ACHN (cell line): ENCODE data around the gene RAB11FIP5.

Source experiments
- DNase-seq: peaks from one replicate; pipeline ENCODE4 v3.0.0-alpha.2; 2015
- in situ Hi-C: cut with HindIII; loops from 2 replicates; pipeline ENCODE4 v1.10.0; 2017; ENCODE audit warnings: low sequenced_read_pairs, low pct_ligation_motif_present, low pct_unique_long_range_greater_than_20kb

The RAB11FIP5 gene

GRCh38 chr2:73043929-73044832, 68.6 kb downstream of the RAB11FIP5 start:
- in situ Hi-C loops: no loop called here
- no peak for DNase-seq

DNA sequence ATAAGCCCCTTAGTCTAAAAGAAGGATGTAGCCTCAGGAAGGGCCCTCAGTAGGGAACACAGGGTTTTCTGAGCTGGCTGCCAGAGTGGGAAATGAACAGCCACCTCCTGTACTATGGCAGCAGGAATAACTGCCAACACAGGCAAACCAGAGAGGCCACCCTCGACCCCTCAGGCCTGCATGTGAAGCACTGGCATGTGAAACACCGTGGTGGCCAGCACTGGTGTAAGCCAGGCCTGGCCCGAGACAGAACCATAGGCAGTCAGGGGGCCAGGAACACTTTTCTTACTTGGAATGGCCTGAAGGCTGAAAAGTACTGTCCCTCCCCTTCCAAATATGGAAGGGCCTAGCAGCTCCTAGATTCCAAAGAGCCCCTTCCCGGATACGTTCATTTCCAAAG, 69.5 kb downstream of the RAB11FIP5 start:
- in situ Hi-C loops: no loop called here

GRCh38 chr2:73037947-73038585, 74.7 kb downstream of the RAB11FIP5 start:
- in situ Hi-C loops: no loop called here
- no peak for DNase-seq

More for the DNA sequence above, 69.5 kb downstream of the RAB11FIP5 start:
- no peak for DNase-seq

- DNase-seq: no peak
- in situ Hi-C loops: no loop called here
Observed at GRCh38 chr2:73036766-73037165, 76.0 kb downstream of the RAB11FIP5 start.

DNA sequence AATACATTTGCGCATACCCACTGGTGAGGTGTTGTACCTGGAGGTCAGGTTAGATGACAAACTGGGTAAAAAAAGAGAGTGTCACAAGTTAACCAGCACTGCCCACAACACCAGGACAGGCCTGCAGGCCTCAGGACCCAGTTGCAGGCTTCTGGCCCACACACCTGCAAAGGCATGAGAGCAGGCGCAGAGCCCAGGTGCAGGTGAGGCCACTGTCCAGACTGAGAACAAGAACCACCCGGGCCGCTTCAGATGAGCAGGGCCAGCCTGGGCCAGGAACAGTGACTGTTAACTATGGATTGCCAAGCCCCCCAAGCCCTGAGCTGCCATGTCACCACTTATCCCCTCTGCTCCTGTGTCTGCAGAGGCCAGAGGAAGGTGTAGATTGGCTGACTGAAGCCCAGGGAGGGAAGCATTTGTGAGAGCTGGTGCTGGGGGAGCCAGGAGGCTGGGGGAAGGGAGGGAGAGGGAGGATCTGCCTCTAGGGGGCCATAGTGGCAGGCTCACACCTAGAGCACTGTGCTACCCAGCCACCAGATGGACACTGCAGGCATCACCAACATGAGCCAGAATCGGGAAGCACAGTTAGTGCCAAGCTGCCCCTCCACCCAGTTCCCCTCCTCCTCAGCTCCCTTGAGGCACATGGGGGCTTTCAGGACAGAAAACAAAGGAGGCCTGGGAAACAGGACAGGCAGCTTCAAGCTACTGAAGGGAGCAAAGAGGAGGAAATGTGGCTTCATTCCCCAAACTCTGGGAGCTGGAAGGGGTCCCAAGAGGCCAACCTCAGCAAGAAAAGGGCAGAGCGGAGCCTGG, 76.6 kb downstream of the RAB11FIP5 start:
- in situ Hi-C loops: no loop called here
- peak; percentile 24 for DNase-seq

- no peak for DNase-seq
- in situ Hi-C loops: no loop called here
Observed at GRCh38 chr2:73034661-73035375, 77.9 kb downstream of the RAB11FIP5 start.

DNA sequence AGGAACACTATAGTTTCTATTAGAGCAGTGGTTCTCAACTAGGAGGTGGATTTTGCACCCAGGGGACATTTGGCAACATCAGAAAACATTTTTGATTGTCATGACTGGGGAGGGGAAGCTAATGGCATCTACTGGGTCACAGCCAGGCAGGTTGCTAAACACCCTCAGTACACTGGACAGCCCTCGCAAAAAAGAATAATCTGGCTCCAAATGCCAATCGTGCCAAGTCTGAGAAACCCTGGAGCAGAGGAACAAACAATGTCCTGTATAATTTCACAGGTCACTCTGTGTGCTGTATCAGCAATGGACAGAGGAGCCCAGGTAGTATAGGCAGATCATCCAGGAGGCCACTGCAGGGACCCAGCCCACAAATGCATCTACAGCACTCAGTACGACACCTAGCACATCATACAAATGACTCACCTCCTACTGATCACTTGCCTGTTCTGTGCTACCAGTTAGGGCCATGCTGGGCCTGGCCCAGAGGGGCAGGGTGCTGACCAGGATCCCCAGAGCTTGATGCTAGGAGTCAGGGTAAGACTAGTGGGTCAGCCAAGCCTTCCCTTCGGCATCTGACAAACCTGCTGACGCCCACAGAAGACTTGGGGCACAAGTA, 78.9 kb downstream of the RAB11FIP5 start:
- in situ Hi-C loops: no loop called here
- no peak for DNase-seq

GRCh38 chr2:73033142-73033765, 79.5 kb downstream of the RAB11FIP5 start:
- in situ Hi-C loops: no loop called here
- no peak for DNase-seq

GRCh38 chr2:73032702-73033097, 80.0 kb downstream of the RAB11FIP5 start:
- no peak for DNase-seq
- in situ Hi-C loops: no loop called here

GRCh38 chr2:73031725-73032701, 80.7 kb downstream of the RAB11FIP5 start:
- no peak for DNase-seq
- in situ Hi-C loops: no loop called here

GRCh38 chr2:73031095-73031678, 81.6 kb downstream of the RAB11FIP5 start:
- DNase-seq: no peak
- in situ Hi-C loops: no loop called here

DNA sequence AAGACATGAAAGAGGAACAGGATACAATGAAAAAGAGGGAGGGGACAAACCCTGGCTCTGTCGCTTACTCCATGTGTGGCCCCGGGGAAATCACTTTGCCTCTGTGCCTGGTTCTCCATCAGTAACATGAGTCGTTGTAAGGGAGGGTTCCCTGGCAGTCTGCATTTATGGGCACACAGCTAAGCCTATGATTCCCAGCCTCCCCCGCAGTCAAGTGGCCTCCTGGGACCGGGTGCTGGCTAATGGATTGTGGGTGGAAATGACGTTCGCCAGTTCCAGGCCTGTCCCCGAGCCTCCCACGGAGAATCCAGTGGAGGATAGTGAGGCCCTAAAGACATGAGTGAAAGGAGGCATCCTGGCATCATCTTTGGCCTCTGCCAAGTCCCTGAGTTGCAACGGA, 83.9 kb downstream of the RAB11FIP5 start:
- DNase-seq: no peak
- in situ Hi-C loops: no loop called here

DNA sequence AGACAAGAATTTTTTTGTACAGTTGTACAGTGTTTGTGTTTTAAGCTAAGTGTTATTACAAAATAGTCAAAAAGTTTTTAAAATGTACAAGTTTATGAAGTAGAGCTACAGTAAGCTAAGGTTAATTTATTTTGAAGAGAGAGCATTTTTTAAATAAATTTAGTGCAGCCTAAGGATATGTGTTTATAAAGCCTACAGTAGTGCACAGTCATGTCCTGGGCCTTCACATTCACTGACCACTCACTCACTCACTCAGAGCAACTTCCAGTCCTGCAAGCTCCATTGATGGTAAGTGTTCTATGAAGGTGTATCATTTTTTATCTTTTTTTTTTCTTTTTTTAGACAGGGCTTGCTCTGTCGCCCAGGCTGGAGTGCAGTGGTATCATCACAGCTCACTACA, 85.4 kb downstream of the RAB11FIP5 start:
- in situ Hi-C loops: no loop called here
- no peak for DNase-seq

- DNase-seq: no peak
- in situ Hi-C loops: no loop called here
Observed at GRCh38 chr2:73023497-73023896, 89.3 kb downstream of the RAB11FIP5 start.
